Stimulated activated CD4-positive, alpha-beta T cell treated with anti-CD3 and anti-CD28 coated beads, Interleukin-2, amount 100 ng/mL, for 24 hours (primary cell): ENCODE results near the gene SYT8.
"Not testable (repeated sequence)": the region's sequence is repeated elsewhere in the genome, so short reads cannot be mapped to it uniquely, and the experiment has no call there.

ENCODE experiments used
- DNase-seq, 2 donors: peaks; one replicate each; pipeline ENCODE4 v3.0.0-alpha.2; 2020

The SYT8 gene, protein sequence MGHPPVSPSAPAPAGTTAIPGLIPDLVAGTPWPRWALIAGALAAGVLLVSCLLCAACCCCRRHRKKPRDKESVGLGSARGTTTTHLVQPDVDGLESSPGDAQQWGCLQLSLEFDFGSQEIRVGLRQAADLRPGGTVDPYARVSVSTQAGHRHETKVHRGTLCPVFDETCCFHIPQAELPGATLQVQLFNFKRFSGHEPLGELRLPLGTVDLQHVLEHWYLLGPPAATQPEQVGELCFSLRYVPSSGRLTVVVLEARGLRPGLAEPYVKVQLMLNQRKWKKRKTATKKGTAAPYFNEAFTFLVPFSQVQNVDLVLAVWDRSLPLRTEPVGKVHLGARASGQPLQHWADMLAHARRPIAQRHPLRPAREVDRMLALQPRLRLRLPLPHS

DNA sequence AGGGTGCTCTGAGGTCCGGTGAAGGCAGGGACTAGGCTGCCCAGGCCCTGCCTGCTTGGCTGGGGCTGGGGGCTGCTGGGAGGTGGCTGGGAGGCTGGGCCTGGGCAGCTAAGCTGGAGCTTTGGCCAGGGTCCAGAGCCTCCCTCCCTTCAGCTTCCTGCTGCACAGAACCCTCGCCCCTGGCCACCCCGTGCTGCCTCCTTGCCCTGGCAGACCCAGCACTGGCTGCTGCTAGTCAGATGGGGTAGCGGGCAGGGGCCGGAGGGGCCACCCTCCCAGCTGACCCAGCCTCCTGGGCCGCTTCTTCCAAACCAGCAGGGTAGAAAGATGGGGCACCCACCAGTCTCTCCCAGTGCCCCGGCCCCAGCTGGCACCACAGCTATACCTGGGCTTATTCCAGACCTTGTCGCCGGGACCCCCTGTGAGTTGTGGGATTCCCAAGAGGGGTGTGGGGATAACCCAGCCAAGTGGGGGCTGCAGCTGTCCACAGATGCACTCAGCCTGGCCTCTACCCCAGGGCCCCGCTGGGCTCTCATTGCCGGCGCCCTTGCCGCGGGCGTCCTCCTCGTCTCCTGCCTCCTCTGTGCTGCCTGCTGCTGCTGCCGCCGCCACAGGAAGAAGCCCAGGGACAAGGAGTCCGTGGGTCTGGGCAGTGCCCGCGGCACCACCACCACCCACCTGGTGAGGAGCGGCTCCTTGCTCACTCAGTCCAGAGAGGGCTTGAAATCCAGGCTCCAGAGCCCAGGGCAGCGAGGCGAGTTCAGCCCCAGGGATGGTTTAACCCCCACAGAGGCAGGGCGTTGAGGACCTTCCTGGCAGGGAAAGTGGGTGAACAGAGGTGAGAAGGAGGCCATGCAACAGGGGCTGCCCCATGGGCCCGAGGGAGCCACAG lies at the start of gene SYT8:
Gene SYT8, plus strand, starts transcription at position 212 of the 892 bp plus-strand sequence. Its CDS starts 116 bp downstream, at position 328.
- no peak for DNase-seq

DNA sequence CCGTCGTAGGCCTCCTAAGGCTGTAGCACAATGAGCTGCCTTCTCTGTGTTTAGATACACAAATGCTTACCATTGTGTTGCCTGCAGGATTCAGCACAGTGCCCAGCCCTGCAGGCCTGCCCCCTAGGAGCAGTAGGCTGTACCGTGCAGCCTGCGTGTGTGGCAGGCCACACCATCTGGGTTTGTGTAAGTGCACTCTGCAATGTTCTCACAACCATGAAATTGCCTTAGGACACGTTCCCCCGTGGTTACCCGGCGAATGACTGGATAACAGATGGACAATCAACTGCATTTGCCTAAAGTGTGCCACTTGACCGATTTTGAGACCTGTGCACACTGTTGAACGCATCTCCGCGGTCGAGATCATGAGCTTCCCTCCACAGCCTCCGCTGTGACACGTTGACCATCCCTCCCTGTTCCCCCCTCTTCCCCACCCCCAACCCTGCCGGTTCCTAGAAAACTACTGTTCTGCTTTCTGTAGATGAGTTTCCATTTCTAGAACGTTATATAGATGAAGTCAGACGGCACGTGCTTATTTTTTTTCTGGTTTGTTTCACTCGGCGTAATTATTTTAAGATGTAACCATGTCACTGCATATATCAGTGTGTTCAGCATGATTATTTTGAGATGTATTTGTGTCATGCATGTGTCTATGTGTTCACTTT lies 48.9 kb upstream of the SYT8 start:
- no peak for DNase-seq

DNA sequence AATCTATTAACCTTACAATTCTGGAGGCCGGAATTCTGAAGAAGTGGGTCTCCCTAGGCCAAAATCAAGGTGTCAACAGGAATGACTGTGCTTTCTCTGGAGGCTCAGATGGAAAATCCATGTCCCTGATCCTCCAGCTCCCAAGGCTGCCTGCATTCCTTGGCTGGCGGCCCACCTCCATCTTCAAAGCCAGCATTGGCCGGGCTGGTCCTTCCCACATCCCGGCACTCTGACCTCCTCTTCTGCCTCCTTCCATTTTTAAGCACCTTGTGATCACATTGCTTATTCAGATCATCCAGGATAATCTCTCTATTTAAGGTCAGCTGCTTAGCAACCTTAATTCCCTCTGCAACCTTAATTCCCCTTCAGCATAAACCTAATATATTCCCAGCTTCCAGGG lies 48.3 kb upstream of the SYT8 start:
- DNase-seq: no peak

DNA sequence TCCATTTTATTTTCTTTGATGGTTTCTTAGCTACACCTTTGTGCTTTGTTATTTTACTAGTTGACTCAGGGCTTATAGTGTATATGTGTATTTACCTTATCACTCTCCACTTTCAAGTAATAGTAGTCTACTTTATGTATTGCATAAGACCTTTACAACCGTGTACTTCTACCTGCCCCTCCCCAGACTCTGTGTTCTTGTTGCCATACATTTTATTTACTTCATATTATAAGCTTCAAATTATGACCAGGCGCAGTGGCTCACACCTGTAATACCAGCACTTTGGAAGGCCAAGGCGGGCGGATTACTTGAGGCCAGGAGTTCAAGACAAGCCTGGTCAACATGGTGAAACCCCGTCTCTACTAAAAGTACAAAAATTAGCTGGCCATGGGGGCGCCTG lies 42.9 kb upstream of the SYT8 start:
- no peak for DNase-seq

DNA sequence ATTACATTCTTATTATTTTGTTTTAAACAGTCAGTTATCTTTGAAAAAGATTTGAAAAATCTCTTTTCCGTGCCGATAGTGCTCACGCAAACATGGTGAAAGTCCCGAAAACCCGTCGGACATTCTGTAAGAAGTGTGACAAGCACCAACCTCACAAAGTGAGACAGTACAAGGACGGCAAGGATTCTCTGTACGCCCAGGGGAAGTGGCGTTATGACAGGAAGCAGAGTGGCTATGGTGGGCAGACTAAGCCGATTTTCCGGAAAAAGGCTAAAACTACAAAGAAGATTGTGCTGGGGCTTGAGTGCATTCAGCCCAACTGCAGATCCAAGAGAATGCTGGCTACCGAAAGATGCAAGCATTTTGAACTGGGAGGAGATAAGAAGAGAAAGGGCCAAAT lies 42.3 kb upstream of the SYT8 start:
- DNase-seq: no peak

DNA sequence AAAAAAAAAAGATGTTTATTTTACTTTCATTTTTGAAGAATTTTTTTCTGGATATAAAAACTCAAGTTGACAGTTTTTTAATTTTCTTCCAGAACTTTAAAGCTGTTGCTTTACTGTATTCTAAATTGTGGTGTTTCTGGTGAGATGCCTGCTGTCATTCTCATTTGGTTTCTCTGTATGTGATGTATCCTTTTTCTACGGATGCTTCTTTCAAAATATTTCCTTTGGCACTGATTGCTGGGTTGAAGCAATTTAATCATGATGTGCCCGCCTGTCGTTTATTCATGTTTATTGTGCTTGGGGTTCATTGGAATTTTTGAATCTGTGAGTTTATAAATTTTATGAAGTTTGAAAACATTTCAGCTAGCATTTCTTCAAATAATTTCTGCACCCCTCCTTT lies 41.7 kb upstream of the SYT8 start:
- no peak for DNase-seq

DNA sequence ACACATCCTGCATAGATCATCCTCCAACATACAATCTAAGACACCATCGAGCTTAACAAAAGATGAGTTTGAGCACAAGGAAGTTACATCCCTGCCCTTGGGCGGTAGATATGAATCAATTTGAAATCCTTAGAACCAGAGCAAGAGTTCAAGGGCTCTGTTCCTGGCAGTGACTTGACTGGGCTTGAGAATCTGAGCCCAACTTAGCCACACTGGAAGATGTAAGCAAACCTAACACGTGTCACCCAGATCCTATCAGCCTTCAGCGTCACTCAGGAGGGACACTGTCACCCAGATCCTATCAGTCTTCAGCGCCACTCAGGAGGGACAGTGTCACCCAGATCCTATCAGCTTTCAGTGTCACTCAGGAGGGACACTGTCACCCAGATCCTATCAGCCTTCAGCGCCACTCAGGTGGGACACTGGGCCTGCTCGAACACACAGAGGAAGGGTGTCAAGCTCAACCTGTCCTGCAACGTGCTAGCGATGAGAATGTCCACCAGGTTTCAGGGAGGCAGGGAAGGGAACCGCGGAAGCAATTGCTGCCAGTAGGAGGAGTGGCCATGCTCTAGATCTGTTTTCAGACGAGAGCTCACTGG lies 38.3 kb upstream of the SYT8 start:
- DNase-seq: no peak

DNA sequence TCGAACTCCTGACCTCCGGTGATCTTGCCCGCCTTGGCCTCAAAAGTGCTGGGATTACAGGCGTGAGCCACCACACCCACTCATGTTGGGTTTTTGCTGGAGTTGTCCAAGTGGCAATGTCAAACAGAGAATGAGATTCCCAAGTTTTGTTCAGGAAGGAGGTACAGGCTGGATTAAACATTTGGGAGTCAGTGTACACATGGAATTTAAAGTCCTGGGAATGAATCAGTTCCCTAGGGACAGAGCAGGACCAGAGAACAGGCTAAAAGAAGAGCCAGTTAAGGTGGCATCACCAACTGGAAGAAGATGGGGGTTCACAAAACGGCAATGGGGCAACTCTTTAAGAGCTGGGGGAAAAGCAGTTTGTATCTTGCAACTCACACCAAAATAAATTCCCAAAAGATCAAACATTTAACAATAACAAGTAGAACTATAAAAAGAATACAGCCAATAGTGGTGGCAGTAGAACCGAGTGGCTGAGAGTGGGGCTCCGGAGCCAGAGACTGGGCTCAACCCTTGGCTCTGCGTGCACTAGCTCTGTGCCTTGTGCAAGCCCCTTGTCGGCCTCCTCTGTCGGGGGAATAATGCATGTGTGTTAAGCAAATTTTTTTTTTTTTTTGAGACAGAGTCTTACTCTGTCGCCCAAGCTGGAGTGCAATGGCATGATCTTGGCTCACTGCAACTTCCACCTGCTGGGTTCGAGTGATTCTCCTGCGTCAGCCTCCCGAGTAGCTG lies 37.2 kb upstream of the SYT8 start:
- no peak for DNase-seq

DNA sequence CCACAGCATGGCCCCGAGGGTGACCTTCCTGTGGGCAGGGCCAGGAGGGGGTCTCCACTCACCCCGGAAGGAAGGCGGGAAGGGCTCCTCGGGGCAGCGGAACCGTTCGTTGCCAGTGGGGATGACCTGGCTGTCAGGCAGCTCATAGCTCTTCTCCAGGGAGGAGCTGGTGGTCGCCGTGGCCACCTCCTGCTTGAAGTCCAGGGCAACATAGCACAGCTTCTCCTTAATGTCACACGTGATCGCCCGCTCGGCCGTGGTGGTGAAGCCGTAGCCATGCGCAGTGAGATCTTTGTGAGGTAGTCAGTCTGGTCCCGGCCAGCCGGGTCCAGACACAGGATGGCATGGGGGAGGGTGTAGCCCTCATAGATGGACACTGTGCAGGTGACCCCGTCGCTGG lies 31.5 kb upstream of the SYT8 start:
- DNase-seq: no peak

DNA sequence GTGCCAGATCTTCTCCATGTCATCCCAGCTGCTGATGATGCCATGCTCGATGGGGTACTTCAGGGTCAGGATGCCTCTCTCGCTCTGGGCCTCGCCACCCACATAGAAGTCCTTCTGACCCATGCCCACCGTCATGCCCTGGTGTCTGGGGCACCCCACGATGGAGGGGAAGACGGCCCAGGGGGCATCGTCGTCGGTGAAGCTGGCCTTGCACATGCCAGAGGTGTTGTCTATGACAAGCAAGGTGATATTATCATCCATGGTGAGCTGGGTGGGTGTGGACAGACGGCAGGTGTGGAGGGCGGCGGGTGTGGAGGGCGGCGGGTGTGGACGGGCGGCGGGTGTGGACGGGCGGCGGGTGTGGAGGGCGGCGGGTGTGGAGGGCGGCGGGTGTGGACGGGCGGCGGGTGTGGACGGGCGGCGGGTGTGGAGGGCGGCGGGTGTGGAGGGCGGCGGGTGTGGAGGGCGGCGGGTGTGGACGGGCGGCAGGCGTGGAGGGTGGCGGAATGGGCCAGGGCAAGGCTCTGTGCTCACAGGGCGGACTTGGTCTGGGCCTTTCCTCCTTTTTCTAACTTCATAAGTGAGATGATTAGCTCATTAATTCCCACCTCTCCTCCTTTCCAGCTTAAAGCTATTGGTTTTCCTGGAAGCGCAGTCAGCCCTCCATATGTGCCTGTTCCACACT lies 30.8 kb upstream of the SYT8 start:
- DNase-seq: not testable (repeated sequence)

DNA sequence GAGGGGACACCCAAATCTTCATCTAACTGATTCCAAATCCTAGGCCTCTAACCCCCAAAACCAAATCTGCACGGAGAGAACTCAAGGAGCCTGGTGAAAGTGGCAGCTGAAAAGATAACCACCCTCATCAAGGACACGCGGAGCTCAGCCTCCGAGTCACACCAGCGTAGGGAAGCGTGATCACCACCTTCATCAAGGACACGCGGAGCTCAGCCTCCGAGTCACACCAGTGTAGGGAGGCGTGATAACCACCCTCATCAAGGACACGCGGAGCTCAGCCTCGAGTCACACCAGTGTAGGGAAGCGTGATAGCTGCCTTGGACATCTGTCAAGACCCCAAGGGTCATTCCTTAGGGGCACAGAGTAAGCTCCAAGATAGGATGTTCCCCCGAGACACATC lies 29.3 kb upstream of the SYT8 start:
- DNase-seq: no peak

DNA sequence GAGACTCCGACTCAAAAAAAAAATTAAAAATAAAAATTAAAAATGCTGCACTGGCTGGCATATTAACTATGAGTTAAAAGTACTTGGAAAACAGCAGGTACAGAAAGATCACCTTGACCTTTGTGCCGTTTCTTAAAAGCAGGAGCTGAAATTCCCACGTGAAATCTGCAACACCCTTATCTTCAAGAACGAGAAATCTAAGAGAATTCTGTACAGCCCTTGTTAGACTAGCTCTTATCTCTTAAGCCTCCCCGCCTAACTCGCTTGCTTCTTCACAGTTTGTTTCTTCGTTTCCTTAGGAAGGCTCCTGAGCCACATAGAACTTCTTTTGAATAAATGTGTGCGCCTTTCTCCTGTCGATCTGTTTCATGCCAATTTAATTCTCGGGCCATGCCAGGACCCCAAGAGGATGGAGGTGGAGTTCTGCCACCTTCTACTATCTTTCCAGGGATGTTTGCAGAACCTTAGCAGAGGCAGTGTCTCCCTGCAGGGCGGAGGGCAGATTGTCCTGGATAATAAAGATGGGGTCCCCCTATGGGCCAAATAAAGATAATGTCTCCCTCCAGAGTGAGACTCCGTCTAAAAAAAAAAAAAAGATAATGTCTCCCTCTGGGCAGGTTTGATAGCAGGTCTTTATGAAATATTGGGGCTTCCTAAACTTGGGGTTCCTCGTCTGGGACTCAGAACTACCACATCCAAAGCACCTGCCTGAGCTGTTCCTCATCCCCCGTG lies 27.4 kb upstream of the SYT8 start:
- DNase-seq: no peak

DNA sequence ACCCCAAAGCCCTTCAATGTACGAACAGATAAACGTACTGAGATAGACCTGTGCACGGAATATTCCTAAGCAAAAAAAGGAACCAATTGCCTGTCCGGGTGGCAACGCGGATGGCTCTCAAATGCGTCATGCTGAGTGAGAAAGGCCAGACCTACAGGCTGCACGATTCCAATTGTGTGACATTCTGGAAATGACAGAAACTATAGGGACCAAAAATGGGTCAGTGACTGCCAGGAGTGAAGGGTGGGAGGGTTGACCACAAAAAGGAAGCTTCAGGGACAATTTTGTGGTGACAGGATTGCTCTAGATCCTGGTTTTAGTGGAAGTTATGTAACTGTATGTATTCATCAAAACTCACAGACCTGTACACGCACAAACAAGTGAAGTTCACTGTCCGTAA lies 24.0 kb upstream of the SYT8 start:
- DNase-seq: no peak

DNA sequence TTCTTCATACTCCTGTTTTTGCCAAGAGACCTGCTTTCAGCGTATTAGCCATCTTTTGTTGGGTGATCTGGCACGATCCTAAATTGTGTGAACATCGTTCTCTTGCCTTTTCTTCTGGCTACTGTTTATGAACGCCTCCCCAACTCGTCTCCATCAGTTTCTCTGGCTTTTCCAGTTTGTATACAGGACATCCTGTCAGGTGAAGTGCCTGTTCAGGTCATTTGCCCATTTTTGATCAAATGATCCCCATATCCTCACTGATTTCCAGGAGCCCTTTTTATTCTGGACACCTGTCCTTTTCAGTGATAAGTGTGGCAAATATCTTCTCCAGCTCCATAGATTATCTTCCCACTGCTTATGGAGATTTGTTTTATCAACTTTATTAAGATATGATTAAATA lies 22.5 kb upstream of the SYT8 start:
- no peak for DNase-seq

DNA sequence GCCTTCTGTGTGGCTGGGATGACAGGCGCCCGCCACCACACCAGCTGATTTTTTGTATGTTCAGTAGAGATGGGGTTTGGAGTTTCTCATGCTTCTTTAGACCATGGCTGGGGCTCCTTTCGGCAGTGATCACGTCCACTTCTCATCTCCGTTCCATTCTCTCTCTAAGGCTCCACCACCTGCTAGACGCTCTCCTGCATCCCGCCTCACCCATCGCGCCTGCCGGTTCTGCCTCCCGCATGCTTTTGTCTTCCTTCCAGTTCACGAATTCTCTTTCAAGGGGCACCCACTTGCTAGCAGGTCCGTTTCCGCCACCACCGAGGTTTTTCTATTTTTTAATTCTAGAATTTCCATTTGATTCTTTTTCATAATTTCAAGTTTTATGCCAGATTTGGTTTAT lies 22.0 kb upstream of the SYT8 start:
- no peak for DNase-seq

DNA sequence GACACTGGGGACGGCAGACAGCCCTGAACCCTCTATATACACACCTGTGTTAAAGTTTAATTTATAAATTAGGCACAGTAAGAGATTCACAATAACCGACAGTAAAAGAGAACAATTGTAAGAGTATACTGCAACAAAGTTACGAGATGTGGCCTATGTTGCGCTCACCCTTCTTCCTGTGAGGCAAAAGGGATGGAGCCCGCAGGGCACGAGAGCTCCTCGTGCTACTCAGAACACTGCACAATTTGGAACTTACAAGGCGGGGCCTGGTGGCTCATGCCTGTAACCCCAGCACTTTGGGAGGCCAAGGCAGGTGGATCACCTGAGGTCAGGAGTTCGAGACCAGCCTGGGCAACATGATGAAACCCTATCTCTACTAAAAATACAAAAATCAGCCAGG lies 21.4 kb upstream of the SYT8 start:
- not testable (repeated sequence) for DNase-seq

DNA sequence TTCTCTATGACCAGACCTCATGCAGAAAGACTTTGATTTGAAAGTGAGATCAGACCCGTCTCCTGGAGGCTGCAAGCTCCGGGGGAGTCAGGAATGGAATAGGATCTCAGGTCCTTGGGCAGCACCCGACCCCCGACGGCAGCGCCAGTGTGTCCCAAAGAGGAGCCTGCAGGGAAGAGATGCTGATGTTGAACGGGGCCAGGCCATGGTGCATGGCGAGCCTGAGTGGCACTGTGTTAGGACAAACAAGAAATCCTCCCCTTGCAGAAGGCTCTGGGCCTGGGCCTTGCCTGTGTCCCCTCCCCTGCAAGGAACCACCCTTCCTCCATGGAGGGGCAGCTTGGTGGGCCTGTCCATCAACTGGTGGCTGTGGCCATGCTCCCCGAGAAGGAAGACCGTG lies 20.1 kb upstream of the SYT8 start:
- DNase-seq: no peak

DNA sequence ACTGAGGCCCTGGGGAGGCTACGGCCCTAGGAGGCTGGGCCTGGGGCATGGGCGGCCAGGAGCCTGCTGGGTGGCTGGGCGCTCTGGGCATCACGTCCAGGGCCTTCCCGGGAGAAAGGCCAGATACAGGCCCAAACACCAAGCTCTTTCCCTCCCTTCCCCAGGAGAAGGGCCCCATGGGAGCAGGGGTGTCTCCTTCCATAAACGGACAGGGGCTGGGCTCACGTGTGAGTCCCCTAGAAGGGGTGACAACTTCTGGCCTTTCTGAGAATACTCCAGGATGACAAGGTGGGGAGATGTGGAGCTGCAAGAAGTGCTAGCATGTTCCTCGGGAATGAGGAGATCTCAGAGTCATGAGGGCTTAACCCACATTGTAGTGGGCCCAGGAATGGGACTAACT lies 19.5 kb upstream of the SYT8 start:
- DNase-seq: no peak

DNA sequence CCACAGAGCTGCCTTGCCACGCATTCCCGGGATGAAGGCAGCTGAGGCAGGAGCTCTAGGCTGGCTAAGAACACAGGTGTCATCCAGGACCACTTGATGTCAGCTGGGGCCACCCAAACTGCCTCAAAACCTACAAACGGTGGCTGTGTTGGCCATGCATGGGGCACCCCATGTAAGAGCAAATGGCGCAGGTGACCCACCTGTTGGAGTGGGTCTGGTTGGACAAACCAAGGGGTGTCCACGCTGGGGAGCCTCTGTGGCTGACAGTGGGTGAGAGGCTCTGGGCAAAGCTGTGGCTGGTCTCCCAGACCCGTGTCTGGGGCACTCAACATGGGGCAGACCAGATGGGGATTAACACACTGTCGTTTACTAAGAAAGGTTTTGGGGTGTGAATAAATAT lies 19.0 kb upstream of the SYT8 start:
- DNase-seq: no peak

DNA sequence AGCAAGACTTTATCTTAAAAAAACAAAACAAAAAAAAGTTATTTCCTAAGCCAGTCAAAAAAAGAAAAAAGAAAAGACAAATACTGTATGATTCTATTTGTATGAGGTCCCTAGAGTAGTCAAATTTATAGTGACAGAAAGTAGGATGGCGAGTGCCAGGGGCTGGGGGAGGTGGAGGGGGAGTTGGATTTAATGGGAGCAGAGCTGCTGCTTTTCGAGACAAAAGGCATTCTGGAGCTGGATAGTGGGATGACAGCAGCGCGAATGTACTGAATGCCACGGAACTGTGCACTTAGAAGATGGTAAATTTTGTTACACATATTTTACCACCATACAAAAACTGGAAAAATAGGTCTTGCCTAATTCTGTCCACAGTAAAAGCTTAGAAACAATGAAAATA lies 17.8 kb upstream of the SYT8 start:
- DNase-seq: no peak

DNA sequence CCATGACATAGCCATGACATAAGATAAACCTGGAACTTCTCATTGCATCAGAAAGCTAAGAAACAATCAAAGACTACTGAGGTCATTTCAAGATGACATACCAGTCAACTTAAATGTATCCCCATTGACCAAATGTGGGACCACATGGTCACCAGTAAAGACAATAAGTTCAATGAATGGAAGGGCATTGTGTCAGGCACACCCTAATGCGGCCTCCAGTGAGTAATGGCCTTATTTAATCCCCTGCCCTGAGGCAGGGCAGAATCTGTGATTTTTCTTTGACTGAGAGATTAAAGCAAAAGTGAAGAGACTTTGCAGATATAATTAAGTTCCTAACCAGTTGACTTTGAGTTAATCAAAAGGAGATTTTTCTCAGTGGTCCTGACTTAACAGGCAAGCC lies 17.3 kb upstream of the SYT8 start:
- DNase-seq: no peak
